Muscle of arm (tissue), 12 donors: ENCODE data around the gene GALNT13. TPM values are rescaled to one million over a fixed set of nuclear protein-coding genes. Genes with fewer than 3 reads are reported as not detected.

Source experiments
- DNase-seq: peaks from one replicate; pipeline ENCODE4 v3.0.0-alpha.2; 2013
- polyA plus RNA-seq, 12 donors: library from polyadenylated mRNA; unstranded; fragments of 120-200 nt; gene quantifications; one replicate each; pipeline ENCODE4 v1.2.1, GENCODE V29; 2013; ENCODE audit not compliant: insufficient read length in 12 of 12

The GALNT13 gene
- polyA plus RNA-seq, 12 donors = 0.20 to 1.0 (median 0.49) TPM; not detected in 2

DNA sequence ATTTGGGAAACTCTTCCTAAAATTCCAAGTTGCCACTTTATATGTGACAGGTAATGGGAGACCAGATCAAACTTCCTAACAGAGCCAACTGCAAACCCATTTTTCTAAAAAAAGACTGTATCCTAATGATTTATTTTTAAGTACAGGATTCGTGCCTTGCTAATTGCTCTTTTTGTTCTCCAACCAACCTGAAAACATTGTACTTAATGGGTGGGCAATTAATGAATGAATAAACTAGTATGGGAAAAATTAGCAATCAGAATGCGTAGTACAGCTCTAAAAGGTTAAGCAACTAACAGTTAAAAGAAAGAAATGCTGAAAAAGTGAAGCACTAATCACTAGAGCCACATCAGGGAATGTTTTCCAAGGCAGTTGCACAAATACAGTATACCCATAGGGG, 609.6 kb downstream of the GALNT13 start:
- no peak for DNase-seq

DNA sequence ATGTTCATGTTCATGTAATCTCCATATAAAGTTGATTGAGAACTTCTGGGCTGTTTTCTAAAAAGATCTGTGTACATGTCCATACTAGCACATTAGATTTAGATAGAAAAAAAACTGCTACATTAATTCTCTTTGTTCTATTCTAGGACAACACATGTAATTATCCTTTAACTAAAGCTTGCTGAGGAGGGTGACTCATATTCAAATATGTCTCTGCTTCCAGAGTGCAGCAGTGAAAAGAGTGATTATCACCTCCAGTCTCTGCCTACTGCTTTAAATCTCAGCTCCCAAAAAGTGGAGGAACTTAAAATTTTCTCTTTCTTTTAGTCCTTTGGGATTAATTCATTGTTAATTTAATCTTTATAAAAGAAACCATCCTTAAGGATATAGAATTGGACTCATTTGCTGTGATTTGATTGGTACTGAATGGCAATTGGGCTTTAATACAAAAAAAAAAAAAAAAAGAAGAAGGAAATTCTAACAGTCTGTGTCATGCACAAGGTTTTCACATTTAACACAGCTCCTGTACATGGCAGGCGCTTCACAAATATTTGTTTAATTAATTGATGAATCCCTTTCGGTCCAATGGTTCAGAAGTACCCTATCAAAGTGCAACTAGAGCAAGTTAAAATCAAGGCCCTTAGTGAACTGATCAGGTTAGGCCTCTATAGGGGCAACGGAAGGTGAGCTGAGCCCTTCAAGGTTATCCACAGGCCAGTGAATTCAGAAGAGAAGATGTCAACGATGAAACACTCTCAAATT, 612.8 kb downstream of the GALNT13 start:
- no peak for DNase-seq

DNA sequence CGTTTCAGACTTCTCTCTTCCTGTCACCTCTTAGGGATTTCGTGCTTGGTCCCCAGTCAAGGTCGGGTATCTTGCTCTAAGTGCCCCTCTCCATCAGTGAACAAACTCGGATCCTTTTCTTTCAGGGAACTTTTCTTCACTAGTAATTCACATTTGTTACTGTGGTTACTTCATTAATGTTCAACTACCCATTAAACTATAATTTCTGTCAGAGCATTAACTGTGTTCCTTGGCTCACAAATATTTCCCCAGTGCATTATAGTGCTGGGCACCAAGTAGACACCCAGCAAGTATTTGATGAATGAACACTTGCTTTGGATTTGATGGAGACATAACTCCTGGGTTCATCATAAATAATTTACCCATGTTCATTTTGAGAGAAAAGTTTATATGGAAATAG, 617.1 kb downstream of the GALNT13 start:
- DNase-seq = no peak

DNA sequence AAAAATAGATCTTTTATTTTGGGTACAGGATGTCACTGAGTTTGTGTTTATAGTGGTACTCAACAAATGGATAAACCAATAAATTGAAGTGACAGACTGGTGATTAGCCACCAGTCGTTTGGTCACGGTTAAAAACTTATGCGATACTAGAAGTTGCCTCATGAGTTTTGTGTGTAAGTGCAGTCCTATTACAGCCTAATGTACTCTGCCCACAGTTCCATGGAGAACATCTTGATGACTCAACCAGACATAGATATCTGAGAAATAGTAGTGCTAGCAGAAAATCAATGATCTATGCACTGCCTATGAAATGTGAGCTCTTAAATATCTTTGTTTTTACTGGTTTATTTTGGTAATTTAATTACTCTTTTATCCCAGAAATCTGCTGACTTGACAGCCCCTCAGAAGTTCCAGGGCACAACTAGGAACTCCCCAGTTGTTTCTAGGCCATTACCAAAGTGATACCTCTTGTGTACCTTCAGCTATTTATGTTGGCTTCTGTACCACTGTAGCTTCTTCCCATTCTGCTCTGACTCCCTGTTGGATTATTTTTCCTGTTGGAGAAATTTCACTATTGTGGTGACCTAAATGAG, 617.6 kb downstream of the GALNT13 start:
- DNase-seq = no peak

DNA sequence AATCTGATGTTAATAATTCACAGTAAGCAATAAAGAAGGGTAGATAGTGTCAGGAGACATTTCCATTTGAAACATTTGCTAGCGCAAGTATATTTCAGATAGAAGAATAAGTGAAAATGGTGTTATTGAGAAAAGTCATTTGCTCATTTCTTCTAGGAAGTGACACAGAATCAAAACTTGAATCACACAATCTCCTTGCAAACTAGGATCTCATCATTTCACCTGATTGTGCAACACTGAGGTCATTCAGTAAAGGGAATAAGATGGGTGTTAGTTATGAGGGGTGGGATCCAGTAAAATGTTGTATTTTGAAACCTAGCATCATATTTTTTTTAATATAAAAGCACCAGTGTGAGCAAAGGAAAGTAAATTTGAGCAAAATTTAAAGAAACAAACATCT, 618.8 kb downstream of the GALNT13 start:
- no peak for DNase-seq

DNA sequence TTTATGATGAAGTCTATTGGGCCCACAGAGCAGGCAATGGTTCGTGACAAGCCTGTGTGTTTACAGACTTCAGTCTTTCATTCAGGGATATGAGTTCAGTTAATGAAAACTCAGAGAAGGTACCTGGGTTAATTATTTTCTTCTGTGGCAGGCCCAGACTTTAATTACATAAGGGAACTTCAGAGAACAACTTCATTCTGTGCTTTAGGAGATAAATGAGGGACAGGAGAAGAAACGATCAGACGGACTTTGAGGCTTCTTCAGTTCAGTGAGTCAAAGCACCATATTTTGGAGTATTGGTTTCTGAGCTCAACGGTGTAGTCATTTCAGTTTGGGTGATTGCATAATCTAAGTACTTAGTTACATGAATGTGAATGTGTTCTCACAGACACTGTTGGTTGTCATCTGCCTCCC, 623.7 kb downstream of the GALNT13 start:
- DNase-seq = no peak

DNA sequence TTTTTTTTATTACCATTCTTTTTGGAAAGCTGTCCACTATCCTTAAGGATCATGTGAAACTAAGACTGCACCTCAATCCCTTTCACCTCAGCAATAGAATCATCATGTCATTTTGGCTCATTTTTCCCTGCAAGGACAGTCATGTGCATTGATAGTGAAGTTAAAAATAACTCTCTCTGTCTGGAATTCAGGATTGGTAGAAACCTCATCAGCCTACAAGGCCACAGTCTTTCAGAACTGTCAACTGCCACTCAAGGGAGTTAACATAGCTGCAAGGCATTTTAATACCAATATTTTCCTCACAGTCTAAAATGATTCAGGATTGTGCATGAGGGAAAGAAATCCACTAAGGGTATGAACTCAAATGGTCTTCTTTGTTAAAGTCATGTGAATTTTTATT, 625.3 kb downstream of the GALNT13 start:
- DNase-seq = no peak
